Measurements from ENCODE around the gene SGCA. TPM values are rescaled to one million over a fixed set of nuclear protein-coding genes. Genes with fewer than 3 reads are reported as not detected.

SGCA gene
- total RNA-seq, 1 experiment from 2014 or later, result 0.24 TPM

GRCh38 chr17:50219342-50219741 is 53.5 kb downstream of the SGCA start:
- H4K8ac ChIP-seq (replicated peaks; ENCODE audit: insufficient read length, low read depth, low read length), result no peak overlapping the region
- H3K56ac ChIP-seq (ENCODE audit: insufficient read length, low read depth, low read length), result no peak overlapping the region
- no peaks in the 10 kb centered on the region for H3K27me3 ChIP-seq (ENCODE audit: insufficient read depth, low read length)
- WGBS (ENCODE audit: extremely low coverage, insufficient read length, low lambda C conversion rate), result no CpG with 5 or more reads among the region's 5 CpGs
- no peak overlapping the region for H2BK12ac ChIP-seq (ENCODE audit: insufficient read length, low read depth, low read length)
- H3K4me1 Mint-ChIP-seq, result peaks cover 26 to 35% of the 10 kb centered on the region in 2 experiments
- no peak overlapping the region for H2AK5ac ChIP-seq (ENCODE audit: insufficient read length, low read length)
- no peak overlapping the region for H3K14ac ChIP-seq (ENCODE audit: insufficient read depth, low read length)
- no peaks in the 10 kb centered on the region for H3K23me2 ChIP-seq (ENCODE audit: insufficient read length, low read depth, low read length, poor library complexity, severe bottlenecking)
- no peaks in the 10 kb centered on the region for H3K9me3 ChIP-seq (ENCODE audit: control insufficient read depth, low read depth, low read length)
- no peak for TF ChIP-seq CTCF (conservative IDR thresholded peaks at IDR 0.05)
- H3K36me3 Mint-ChIP-seq (ENCODE audit: insufficient read depth in 1 of 3, low read depth in 3 of 3), result peaks cover 0 to under 1% (median 0%) of the 10 kb centered on the region in 3 experiments; a peak in 1 of 7 replicates
- H3K79me2 ChIP-seq (ENCODE audit: insufficient read depth, low read length), result no peaks in the 10 kb centered on the region
- no peak overlapping the region for H3K4me2 ChIP-seq (ENCODE audit: insufficient read depth, insufficient read length, low read length)
- no peak overlapping the region for H4K5ac ChIP-seq (ENCODE audit: insufficient read length, low read depth, low read length)
- no peak overlapping the region for H2AFZ ChIP-seq (ENCODE audit: low read length)
- no peak overlapping the region for H3K27ac Mint-ChIP-seq
- H3K27ac ChIP-seq (ENCODE audit: insufficient read length, low read depth, low read length), result no peak overlapping the region
- H3K9me3 Mint-ChIP-seq, result peaks cover 0 to under 1% of the 10 kb centered on the region in 2 experiments; a peak in 3 of 5 replicates
- no peak overlapping the region for H2BK120ac ChIP-seq (ENCODE audit: low read depth, low read length, poor library complexity, severe bottlenecking)
- no peak overlapping the region for H2BK5ac ChIP-seq (ENCODE audit: insufficient read length, low read length)
- DNase-seq, result no peak
- no peak overlapping the region for H2BK20ac ChIP-seq (ENCODE audit: low read depth, low read length, poor library complexity, severe bottlenecking)
- H3T11ph ChIP-seq (ENCODE audit: low read length), result no peak overlapping the region
- no peak overlapping the region for H3K18ac ChIP-seq (ENCODE audit: insufficient read length, low read depth, low read length)
- no peaks in the 10 kb centered on the region for H3K4me1 ChIP-seq (ENCODE audit: insufficient read depth, low read length)
- no peak overlapping the region for H3K23ac ChIP-seq (ENCODE audit: insufficient read length, low read depth, low read length)
- H2BK15ac ChIP-seq (ENCODE audit: low read depth, low read length), result no peak overlapping the region
- no peak overlapping the region for H3K9ac ChIP-seq (ENCODE audit: extremely low read depth, insufficient read length, low read length)
- no peaks in the 10 kb centered on the region for H4K20me1 ChIP-seq (ENCODE audit: control insufficient read depth, insufficient read depth, insufficient read length)
- no peak overlapping the region for H3K4me3 Mint-ChIP-seq
- peaks cover 2% of the 10 kb centered on the region for H3K27me3 Mint-ChIP-seq (ENCODE audit: low read depth)
- H4K91ac ChIP-seq (ENCODE audit: insufficient read length, low read depth, low read length), result no peak overlapping the region
- no peaks in the 10 kb centered on the region for H3K79me1 ChIP-seq (ENCODE audit: insufficient read depth, low read depth, low read length, poor library complexity, severe bottlenecking)
- no peak overlapping the region for H3K4ac ChIP-seq (ENCODE audit: low read depth, low read length)

Measured in H9 (cell line).